A549 treated with DMSO at 1 μM for 4 hours (cell line): ENCODE data around the gene ESR1. TPM values are rescaled to one million over a fixed set of nuclear protein-coding genes. Genes with fewer than 3 reads are reported as not detected.

ENCODE experiments used
- total RNA-seq: library from RNA; stranded (reverse); fragments of 200-300 nt; extraction: Qiagen RNA extraction; gene quantifications from 5 replicates; pipeline ENCODE4 v1.2.3, GENCODE V29; 2022; ENCODE audit warnings: low read depth

The ESR1 gene
- not detected in 5 replicates for total RNA-seq

DNA sequence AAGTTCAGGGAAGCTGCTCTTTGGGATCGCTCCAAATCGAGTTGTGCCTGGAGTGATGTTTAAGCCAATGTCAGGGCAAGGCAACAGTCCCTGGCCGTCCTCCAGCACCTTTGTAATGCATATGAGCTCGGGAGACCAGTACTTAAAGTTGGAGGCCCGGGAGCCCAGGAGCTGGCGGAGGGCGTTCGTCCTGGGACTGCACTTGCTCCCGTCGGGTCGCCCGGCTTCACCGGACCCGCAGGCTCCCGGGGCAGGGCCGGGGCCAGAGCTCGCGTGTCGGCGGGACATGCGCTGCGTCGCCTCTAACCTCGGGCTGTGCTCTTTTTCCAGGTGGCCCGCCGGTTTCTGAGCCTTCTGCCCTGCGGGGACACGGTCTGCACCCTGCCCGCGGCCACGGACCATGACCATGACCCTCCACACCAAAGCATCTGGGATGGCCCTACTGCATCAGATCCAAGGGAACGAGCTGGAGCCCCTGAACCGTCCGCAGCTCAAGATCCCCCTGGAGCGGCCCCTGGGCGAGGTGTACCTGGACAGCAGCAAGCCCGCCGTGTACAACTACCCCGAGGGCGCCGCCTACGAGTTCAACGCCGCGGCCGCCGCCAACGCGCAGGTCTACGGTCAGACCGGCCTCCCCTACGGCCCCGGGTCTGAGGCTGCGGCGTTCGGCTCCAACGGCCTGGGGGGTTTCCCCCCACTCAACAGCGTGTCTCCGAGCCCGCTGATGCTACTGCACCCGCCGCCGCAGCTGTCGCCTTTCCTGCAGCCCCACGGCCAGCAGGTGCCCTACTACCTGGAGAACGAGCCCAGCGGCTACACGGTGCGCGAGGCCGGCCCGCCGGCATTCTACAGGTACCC, at the start of gene ESR1:
TSS of gene ESR1 (plus strand) at position 170 of the 858 bp plus-strand sequence. CDS start at position 401, 231 bp downstream.

